GM21381 (cell line): Measurements from ENCODE around the gene TIAM2.
"Not testable (repeated sequence)": the region's sequence is repeated elsewhere in the genome, so short reads cannot be mapped to it uniquely, and the experiment has no call there.

Source experiments
- ATAC-seq: cut with Tn5 transposase; IDR thresholded peaks from one replicate; pipeline ENCODE4 v1.9.1; 2021; ENCODE audit warnings: mild to moderate bottlenecking, moderate library complexity; ENCODE audit not compliant: unreplicated experiment

TIAM2 gene

DNA sequence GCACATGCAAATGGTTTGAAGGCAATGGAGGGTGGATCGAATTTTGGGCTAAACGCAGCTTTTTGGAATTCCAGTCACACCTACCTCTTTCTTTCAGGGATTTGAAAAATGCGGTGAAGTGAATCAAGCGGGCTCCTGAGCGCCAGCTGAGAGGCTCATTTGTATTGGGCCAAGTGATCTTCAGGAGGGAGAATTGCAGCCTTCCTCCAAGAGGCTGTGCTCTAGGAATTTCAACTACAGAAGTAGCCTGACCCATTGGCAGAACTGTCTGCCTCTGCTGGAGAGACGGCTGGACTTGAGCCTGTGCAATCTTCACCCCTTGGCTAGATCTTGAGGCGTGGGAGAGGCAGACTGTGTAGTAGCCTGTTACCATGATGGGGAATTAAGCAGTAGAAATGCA, 5.7 kb upstream of the TIAM2 start:
- no peak for ATAC-seq

DNA sequence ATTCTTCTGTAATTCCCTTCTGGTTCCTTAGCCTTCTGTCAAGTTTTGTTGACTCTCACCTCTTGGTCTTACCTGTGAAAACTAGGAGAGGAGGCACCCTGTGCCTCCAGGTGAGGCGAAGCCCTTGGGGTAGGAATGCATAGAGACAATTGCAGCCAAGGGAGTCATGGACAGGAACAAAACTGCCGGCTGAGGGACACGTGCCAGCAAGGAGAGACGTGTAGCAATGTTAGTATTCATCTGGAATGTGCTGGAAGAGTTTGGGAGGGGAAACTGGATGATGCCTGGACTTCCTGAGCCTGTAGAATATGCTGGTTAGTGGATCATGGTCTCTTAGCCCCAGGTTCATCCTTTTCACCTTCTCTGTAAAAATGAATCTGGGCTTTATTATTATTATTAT, 3.9 kb upstream of the TIAM2 start:
- no peak for ATAC-seq

DNA sequence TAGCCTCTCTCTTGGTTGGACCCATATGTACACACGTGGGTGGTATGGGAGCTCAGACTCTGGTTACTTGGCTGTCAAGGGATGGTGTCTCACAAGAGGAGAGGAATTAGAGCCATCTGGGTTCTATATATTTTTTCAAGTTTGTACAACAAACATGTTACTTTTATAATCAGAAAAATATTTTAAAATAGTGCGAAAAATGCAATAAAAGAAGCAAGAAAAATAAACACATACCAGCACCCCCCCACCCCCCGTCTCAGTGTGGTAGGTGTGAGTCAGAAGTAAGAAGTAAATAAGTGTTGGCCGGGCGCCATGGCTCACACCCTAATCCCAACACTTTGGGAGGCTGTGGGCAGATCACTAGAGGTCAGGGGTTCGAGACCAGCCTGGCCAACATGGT, 2.1 kb upstream of the TIAM2 start:
- ATAC-seq = no peak

DNA sequence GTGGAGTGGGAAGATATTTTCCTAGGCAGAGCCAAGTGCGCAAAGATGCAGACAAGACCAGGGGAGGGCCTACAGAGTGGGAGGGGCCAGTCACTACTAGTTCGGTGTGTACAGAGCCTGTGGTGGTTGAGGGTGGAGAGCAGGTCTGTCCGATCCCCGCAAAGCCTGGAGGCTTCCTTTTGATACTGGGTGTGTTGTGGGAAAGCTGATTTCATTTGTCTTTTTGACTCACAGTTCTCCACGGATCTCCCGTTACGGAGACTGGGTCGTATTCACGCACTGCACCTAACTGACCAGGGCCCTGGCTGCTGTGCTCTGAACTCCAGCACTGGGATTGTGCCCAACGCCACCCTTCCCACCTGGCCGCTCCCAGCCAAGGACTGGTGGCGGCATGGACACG, 1.4 kb upstream of the TIAM2 start:
- ATAC-seq = no peak

DNA sequence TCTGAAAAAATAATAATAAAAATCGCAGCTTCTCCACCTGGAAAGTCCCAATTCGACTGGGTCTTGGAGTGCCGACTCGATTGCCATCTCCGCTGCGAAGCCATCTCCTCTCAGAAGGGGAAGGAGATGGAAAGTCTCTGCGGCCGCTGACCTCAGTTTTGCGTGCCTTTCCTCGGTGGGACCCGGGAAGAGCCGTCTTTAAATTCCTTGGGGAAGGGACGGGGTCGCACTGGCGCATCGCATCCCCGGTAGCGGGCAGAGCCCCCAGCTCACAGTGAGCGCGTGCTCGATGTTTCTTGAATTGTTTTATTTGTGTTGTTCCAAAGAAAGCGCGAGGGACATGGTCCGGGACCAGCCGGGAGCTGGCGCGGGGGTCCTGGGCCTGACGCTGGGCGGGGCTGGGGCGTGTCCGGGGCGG, 270 bp upstream of the TIAM2 start:
- ATAC-seq = no peak

DNA sequence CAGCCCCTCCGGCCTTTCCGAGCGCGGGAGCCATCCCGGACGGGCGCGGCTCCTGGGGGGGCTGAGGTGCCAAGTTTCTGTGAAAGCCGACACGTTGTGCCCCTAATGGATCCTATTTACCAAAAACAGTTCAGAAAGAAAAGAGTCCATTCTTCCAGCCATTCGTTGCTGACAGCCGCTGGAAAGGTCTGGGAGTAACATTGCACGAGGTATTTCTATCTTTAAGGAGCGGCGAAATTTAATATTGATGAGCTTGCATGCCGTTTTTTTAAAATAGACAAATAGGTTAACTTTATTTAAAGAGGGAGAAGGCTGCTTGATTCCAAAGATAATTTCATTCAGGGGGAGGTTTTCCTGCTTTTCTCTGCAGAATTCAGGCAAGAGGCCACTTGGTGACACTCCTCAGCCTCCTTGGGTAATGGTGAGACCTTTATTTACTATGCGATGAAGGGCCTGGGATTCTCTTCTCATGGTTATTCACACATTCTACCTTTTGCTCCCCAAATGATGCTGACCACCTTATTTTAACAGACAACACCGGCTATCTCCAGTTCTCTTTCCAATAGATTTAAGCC, 988 bp downstream of the TIAM2 start:
- no peak for ATAC-seq

DNA sequence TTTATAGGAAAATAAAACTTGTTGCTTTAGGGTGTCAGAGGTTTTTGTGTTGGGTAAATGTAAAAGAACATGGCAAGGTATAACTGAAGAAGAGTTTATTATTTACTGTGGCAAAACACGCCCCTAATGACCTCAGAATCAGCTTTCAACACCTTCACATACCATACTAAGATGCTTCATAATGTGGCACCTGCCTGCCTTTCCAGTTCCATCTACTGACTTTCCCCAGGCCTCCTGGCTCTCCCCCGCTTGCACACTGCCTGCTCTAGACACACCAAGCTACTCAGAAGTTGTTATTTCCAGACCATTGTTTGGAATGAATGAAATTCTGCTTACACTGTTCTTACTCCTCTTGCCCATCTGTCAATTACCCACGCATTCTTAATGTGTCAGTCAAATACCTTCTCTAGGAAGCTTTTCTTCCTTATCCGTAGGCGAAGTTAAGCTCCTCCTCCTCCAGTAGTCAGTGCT, 1.8 kb downstream of the TIAM2 start:
- ATAC-seq = no peak

DNA sequence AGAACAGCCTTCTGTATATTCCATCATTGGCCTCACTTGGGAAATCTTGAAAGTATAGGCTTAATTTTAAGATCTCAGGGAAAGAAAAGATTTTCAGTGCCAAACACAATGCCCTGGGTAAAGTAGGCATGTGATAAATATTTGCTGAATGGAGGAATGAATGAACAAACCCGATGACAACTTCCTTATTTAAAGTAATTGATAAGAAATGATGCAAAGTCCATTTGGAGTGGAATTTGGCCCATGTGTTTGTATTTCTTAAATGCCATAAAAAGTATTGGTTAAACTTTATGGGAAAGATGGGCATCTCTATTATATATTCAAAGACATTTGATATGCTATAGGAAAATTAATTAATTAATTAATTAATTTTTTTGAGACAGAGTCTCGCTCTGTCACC, 3.7 kb downstream of the TIAM2 start:
- no peak for ATAC-seq

DNA sequence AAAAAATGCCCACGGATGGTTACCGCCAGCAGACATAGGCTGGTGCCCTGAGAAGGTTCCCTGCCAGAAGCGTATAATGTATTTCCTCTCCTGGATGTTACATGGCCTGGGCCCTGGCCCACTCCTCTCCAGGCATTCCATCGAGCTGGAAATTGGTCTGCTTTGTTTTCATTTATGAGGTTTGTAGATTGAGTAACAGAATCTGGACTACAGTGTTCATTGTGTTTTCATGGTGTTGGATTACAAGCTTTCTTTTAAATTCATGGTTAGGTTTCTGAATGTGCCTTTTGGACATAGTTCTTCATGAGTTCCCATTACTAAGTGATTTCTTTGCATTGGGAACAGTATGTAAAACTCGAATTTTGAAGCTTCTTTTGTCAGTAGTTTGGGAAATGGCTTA, 6.4 kb downstream of the TIAM2 start:
- ATAC-seq = no peak

DNA sequence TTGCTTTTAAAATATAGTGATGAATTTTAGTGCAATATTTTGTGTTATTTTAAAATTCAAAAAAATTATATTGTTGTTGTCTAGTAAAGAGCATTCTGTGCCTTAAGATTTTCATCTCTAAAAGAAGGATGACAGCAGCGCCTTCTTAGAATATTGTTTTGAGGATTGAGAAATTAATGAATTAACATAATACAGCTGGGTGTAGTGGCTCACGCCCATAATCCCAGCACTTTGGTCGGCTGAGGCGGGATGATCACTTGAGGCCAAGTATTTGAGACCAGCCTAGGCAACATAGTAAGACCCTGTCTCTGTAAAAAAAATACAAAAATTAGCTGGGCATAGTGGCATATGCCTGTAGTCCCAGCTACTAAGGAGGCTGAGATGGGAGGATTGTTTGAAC, 6.8 kb downstream of the TIAM2 start:
- ATAC-seq = no peak

DNA sequence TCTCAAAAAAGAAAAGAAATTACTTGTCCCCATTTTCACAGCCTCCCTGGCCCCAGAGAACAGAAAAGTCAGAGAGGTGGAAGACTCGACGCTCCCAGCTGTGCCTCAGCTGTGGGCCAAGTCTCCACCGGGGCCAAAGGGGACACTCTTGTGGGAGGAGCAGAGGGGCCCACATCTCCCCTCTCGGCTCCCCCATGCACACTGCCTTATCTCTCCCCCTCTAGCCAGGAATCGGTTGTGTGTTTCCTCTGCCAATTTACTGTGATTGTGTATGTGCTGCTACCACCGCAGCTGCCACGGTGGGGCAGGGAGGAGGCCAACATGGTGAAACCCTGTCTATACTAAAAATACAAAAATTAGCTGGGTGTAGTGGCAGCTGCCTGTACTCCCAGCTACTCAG, 8.4 kb downstream of the TIAM2 start:
- no peak for ATAC-seq

DNA sequence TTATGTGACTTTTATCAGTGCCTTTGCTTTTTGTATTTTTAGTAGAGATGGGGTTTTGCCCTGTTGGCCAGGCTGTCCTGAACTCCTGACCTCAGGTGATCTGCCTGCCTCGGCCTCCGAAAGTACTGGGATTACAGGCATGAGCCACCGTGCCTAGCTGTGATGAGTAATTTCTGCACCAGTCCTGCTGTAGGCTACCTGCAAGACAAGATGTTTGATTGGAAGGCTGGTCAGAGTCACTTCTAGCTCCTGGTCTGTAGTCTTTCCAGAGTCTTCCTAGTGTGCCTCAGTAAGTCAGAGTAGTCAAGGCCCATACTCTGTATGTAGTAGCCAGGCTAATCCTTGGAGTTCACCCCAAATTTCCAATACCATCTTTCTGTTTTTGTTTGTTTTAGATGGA, 8.9 kb downstream of the TIAM2 start:
- no peak for ATAC-seq

DNA sequence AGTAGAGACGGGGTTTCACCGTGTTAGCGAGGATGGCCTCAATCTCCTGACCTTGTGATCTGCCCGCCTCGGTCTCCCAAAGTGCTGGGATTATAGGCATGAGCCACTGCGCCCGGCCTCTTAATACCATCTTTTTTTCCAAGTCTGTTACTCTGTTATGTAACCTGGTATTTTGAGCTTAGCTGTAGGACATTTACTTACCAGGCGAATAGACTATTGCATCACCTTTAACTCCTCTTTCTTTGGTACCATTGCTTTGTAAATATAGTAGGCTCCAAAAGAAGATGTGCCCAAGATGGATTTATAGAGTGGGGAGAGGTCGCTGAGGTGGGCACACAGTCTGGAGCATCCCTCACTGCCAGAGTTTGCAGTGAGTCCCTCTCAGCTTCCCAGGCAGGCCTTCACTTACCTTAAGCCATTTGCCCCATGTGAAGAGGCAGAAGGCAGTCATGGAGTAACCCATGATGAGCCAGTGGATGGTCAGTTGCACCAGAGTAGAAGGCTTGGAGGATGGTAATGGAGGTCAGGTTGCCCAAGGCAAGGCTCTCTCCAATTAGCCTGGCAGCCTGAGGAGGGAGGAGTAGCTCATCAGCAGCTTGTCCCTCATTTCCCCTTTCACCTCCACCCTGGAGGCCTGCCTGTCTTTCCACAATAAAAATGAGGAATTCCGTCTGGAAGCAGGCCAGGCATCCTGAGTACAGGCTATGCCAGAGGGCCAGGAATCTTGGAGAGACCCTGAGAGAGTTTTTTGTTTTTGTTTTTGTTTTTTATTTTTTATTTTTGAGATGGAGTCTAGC, 9.7 kb downstream of the TIAM2 start:
- no peak for ATAC-seq

DNA sequence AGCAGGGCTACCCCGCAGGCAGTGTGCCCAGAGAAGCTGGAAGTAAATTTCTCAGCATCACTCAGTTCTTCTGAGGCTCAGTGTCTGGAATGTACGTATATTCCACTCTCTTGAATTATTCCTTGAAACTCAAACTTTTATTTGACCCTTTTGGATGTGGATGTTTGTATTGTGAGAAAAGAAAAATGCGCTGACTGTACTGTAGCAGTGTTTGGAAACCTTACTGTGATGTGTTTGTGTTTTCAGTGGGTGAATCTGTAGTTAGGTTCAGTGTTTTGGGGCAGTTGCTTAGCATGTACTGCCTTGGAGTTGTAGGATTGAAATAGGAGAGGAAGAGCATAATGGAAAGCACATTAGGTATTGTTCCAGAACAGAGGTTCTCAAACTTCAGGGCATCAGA, 13.5 kb downstream of the TIAM2 start:
- ATAC-seq = no peak

DNA sequence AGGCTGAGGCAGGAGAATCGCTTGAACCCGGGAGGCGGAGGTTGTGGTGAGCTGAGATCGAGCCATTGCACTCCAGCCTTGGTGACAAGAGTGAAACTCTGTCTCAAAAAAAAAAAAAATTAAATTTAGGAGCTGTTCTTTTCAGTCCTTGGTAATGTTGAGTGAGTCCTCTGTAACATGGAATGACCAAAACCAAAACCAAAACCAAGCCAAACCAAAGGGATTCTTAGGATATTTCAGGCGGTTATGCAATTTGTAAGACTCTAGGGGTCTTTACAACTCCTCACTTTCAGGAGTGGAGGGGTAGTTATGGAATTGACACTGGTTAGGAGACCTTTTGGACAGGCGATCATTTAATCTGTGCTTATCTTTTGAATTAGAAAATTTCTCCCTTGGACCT, 15.8 kb downstream of the TIAM2 start:
- no peak for ATAC-seq

DNA sequence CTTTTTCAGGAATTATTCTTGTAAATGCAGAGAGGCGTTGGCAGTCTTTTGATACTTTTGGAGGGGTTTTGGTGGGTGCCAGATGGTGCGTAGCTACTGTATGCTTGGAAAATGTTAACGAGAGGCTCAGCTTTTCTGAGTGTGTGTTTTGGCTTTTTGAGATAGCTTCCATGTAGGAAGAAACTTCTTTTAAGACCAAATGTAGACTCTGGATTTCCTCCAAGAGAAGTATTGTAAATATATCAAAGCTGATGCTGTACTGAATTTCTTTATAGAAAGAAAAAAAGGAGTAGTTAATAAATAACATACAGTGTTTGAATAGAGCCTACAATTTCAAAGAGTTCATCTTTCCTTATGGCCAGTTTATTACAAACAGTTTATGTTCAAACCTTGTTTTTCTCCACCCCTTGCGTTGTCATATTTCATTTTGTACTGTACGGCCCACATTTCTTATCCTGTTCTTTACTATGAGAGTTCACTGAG, 16.7 kb downstream of the TIAM2 start:
- ATAC-seq = no peak

DNA sequence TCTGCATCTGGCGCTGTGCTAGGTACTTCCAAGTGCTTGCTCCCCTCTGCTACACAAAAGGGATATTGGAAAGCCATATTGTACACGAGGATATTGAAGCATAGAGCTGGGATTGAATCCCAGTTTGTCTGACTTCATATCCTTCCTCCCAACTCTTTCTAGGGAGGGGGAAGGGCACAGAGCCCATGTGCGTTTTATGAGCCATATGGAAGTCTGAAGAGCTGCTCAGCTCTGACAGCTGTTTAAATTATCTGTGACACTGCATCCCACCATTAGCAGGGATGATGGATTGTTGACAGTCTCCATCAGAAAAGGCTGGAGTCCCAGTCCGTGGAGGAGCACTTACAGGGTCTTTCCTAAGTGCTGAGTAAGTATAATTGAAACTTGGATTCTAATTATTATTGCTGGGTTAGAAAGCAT, 18.4 kb downstream of the TIAM2 start:
- no peak for ATAC-seq

DNA sequence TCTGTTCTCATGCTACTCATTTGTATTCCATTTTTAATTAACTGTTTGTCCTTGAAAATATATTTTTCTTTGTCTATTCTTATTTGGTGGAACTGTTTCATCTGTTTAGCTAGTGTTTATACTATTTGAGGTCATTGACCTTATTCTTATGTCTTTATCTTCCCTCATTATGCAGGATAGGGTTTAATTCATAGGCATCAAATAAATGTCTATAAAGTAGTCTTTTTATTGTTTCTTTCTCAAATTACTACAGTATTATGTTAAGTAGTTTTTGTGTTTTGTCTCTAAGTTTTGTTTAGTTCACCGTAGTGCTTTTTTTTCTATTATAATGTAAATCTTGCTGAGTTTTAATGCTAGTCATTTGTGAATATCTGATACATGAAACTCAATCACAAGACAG, 19.0 kb downstream of the TIAM2 start:
- no peak for ATAC-seq

DNA sequence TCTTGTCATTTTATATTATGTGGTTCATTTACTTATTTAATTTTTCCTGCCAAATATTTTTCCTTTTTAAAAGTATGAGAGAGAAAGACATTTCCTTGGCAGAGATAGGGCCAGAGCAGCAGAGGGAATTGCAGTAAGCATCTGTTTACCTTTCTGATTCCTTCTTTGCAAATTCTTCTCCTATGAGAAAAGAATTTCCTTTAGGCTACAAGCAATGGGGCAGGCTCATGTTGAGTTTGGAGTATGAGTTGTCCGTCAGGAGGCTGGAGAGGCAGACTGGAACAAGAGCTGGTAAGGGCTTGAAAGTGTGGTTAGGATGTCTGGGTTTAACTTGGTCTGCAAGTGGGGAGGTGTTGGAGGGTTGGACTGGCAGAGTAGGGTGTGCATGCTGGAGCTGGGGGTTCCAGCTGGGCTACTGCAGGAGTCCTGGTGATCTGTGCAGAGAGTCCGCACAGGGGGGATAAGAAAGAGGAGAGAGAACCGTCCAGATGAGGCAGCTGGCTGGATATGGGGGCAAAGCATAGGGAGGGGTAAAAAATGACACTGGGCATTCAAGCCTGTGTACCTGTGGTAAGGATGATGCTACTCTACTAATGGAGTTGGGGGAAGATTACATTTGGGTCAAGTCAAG, 19.7 kb downstream of the TIAM2 start:
- no peak for ATAC-seq

DNA sequence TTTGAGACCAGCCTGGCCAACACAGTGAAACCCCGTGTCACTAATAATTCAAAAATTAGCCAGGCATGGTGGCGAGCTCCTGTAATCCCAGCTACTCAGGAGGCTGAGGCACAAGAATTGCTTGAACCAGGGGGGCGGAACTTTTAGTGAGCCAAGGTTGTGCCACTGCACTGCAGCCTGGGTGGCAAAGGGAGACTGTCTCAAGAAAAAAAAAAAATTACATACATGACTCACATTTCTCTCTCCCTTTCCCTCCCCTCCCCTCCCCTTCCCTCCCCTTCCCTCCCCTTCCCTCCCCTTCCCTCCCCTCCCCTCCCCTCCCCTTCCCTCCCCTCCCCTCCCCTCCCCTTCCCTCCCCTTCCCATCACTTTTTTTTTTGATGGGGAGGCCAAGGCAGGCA, 23.3 kb downstream of the TIAM2 start:
- not testable (repeated sequence) for ATAC-seq

DNA sequence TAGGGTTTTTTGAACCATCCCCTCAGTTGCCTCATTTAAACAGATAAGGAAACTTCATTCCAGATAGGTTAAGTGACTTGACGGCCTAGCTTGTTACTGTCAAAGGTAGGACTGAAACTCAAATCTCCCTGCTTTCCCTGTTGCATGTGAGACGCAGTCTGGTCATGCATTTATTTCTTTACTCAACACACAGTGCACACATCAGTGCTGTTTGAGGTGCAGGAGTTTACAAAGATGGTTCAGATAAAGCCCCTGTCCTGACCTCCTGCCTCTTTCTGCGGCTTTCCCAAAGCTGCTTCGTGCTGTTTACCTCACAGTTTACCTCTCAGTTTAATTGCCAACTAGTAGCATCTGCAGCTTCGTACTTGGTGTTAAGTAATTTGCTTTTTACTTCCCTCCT, 26.6 kb downstream of the TIAM2 start:
- no peak for ATAC-seq

DNA sequence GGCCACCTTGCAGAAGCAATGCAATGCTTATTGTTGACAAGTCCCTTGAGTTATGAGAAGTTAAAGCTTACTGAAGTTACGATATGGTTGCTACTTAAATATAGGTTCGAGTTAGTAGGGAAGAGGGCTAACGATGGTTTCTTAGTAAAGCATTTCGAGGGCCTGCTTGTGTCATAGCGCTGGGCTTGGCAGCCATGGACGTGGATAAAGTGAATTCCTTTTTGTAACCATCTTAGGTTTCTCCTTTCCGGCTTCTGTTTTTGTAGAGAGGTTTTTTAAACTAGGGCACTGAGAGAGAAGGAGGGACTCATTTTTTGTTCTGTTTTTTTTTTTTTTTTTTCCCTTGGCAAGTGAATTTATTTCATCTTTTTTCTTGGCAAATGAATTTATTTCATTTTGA, 27.6 kb downstream of the TIAM2 start:
- ATAC-seq = no peak
